ENCODE results near the gene FOXB1.

Gene FOXB1

GRCh38 chr15:60017538-60018520 is 13.7 kb downstream of the FOXB1 start:
- DNase-seq = no peak

- no peak for DNase-seq
Observed at GRCh38 chr15:60020736-60021135, 16.6 kb downstream of the FOXB1 start.

- no peak for DNase-seq
Observed at GRCh38 chr15:60021589-60022378, 17.7 kb downstream of the FOXB1 start.

GRCh38 chr15:60022379-60022741 is 18.2 kb downstream of the FOXB1 start:
- no peak for DNase-seq

- no peak for DNase-seq
Observed at GRCh38 chr15:60026555-60026954, 22.4 kb downstream of the FOXB1 start.

GRCh38 chr15:60035344-60035743 is 31.2 kb downstream of the FOXB1 start:
- DNase-seq = no peak

- DNase-seq = no peak
Observed at GRCh38 chr15:60039316-60039715, 35.2 kb downstream of the FOXB1 start.

GRCh38 chr15:60043744-60044435 is 39.8 kb downstream of the FOXB1 start:
- no peak for DNase-seq

GRCh38 chr15:60044636-60045270 is 40.6 kb downstream of the FOXB1 start:
- DNase-seq = no peak

GRCh38 chr15:60047701-60048100 is 43.6 kb downstream of the FOXB1 start:
- no peak for DNase-seq

GRCh38 chr15:60049948-60050347 is 45.8 kb downstream of the FOXB1 start:
- DNase-seq = no peak

- DNase-seq = no peak
Observed at GRCh38 chr15:60052796-60053195, 48.7 kb downstream of the FOXB1 start.

GRCh38 chr15:60054472-60054871 is 50.4 kb downstream of the FOXB1 start:
- DNase-seq = no peak

All from hypothalamus (tissue), 51 donors.